GM19372 (cell line): ENCODE results near the gene HPGD.

Experiments used
- ATAC-seq: cut with Tn5 transposase; IDR thresholded peaks from one replicate; pipeline ENCODE4 v1.9.1; 2021; ENCODE audit warnings: mild to moderate bottlenecking, low read depth, moderate library complexity; ENCODE audit not compliant: unreplicated experiment

Gene HPGD

GRCh38 chr4:174522183-174523024, at the start of gene HPGD:
Gene HPGD (minus strand): TSS chr4:174522488. CDS start chr4:174522451, 37 bp downstream.
- ATAC-seq = peak; percentile 74

GRCh38 chr4:174564529-174564928, 42.2 kb upstream of the HPGD start:
- ATAC-seq = no peak

- no peak for ATAC-seq
Observed at GRCh38 chr4:174563399-174563798, 41.1 kb upstream of the HPGD start.

DNA sequence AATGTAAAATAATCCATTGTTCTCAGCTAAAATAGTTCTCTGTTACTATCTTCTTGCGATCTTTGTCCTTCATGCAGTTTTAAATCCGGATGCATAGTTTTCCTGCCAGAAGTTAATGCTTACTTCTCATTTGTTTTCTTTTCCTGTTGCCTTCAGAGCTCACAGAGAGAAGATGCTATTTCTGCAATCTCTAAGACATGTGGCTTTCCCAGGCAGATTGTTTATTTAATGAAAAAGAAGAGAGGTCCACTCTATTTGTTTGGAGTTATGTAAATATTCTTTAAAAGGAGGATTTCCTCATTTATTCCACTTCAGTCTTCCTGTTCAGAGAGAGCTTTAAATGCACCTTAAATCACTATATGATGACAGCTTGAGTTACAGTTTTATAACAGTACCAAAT, 39.3 kb upstream of the HPGD start:
- no peak for ATAC-seq

DNA sequence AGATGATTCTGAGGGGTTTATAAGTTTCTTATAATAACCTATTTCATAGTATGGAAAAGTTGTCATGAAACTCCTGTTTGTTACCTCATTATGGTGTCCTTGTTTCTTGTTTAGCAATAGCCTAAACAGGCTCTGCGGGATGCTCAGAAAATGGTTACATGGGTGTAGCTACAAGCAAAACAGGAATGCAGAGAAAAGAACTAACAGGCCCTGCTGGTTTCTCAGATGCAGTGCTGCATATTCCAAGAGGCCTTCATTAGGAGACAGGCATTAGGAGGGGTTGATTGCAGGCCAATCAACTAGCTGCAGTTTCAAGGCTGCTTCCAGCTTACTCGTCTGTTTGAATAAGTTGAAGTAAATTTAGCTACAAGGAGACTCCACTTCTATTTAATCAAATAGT, 37.6 kb upstream of the HPGD start:
- no peak for ATAC-seq

- ATAC-seq = no peak
Observed at GRCh38 chr4:174555789-174556630, 33.7 kb upstream of the HPGD start.

GRCh38 chr4:174554231-174554728, 32.0 kb upstream of the HPGD start:
- ATAC-seq = no peak

DNA sequence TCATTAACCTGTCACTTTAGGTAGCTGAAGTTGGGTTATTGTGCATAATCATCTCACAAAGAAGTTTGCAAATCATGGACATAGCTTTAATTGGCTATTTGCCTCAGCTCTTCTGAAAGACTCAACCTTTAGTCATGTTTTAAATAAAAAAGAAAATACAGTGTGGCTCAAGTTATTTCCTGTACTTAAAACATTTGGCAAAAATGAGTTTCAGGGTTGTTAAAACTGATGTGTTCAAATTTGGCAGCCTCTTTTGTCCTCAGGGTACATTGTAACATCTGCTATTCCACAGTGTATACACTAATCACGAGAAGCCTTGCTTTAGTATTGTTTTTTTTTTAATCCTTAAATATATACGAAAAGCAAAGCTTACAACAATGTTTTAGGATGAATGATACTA, 31.5 kb upstream of the HPGD start:
- no peak for ATAC-seq

GRCh38 chr4:174553031-174553430, 30.7 kb upstream of the HPGD start:
- no peak for ATAC-seq

DNA sequence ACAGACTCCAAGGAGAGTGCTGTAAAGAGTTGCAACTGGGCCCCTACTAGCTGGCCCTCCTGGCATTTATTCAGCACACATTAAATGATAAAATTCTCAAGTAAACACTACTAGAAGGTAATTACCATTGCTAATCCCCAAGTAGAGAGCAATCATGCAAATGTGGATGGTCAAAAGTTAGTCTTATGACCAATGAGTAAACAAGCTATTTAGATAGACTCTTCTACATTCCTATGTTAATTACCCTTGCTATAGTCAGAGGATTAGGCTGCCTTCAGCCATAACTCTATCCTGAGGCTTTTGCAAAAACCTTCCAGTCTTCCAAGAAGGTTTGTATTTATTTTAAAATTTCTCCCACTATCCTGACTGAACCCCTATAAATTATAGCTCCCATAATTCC, 28.3 kb upstream of the HPGD start:
- ATAC-seq = no peak

DNA sequence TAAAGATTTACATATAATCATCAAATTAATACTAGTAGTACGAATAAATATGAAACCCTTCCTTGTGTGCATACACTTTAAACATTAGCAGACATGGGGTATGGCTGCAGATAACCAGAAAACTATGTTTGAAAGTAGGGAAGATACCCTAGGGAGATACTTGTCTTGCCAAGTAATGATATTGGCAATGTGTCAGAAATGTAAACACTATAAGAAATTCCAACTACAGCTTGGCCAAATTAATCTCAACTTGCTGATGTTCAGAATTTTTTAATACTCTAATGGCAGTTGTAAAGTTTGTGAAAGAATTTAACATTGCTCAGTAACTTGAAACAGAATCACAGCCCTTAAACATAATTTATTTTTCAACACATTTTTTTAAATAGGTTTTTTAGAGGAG, 27.4 kb upstream of the HPGD start:
- no peak for ATAC-seq

DNA sequence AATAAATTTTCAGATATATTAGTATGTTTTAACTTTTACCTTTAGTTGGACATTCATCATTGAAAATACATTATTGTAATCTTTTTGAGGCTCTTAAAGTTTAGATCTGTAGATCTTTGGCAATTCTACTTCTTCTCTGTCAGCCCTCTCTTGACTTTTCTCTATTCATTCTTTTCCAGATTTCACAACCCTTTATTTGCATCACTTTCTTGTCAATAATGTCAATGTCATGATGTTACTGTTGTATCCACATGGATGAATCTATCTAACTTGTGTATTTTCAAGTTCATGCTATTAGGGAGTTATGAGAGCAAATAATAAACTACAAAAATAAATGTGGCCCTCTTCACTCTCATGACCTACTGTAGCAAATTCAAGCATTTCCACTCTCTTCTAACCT, 23.0 kb upstream of the HPGD start:
- no peak for ATAC-seq

GRCh38 chr4:174544496-174544895, 22.2 kb upstream of the HPGD start:
- ATAC-seq = no peak

- no peak for ATAC-seq
Observed at GRCh38 chr4:174540175-174540574, 17.9 kb upstream of the HPGD start.

DNA sequence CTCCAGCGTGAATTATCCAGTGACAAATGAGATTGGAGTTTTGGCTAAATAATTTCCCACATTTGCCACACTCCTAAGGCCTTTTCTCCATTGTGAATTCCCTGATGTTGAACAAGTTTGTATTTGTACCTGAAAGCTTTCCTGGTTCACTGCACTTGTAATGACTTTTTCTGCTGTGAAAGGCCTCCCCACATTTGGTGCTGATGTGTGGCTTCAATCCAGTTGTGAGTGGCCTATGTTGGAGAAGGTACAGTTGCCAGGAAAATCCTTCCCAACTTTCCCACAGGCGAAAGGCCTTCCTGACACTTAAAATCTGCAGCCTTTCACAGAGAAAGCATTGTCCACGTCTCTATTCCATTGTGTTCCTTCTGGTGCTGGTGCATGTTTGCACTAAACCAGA, 17.3 kb upstream of the HPGD start:
- no peak for ATAC-seq

- ATAC-seq = no peak
Observed at GRCh38 chr4:174538876-174539250, 16.6 kb upstream of the HPGD start.

DNA sequence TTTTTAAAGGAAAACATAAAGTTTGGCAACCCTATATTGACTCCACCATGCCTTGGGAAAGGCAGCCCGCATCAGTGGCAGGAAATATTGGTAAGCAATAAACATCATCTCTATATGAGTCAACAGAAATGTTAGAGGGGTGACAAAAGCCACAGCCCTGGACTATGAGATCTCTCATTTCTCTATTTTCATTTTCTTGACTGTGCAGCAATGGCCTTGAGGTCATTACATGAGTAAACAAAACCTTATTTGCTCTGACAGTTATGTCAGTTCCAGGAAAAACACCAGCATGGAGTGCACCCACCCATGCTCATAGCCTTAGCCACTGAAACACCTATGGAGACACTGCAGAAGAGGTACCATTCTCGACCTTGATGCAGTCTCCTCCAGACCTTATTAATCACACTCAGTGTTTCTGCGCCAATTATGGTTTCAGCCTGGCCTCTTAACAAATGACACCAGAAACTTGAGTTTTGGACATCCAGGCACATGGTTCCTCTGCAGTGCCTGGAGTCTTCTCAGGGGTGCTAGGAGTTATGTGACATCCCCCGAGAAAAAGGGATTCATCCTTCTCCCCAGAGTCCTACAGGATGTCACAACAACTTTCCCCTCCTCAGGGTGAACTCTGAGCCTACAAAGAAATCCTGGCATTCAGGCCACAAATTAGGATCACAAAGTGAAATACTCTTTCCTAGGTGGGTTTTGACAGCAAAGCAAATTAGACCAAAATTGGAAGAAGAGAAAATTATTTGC, 16.0 kb upstream of the HPGD start:
- ATAC-seq = peak; percentile 96

DNA sequence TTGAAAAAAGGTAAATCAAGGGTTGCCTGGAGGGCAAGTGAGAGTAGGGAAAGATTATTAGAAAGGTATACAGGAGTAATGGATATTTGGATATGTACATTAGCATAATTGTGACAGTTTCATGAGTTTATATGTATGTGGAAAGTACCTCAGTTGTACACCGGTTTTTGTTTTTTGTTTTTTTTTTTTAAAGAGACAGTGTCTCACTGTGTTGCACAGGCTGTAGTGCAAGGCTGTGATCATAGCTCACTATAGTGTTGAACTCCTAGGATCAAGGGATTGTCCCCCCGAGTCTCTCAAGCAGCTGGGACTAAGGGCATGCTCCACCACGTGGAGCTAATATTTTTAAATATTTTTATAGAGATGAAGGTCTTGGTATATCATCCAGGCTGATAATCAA, 15.3 kb upstream of the HPGD start:
- ATAC-seq = peak; percentile 34

GRCh38 chr4:174534461-174534860, 12.2 kb upstream of the HPGD start:
- no peak for ATAC-seq

GRCh38 chr4:174532445-174532844, 10.2 kb upstream of the HPGD start:
- ATAC-seq = no peak

DNA sequence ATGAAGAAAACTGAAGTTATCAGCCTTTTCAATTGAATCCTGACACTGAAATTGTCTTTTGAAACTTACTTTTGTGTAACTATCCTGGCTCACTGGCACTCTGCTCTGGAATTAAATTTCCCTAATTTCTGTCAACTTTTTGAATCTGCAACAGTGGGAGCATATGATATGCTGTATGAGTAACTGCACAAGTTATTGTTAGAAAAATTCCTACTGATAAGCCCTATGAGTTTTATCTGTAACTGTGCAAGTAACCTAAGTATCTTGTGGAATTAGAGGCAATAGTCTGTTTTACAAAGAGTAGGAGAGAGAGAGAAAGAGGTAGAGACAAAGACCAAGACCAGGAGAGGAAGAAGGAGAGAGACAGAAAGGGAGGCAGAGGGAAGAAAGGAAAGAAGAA, 9.2 kb upstream of the HPGD start:
- no peak for ATAC-seq
